B cell (primary cell): ENCODE measurements around the gene FAM53B. TPM values are rescaled to one million over a fixed set of nuclear protein-coding genes. Genes with fewer than 3 reads are reported as not detected.

Experiments
- ATAC-seq: fragments of 200-7000 bp; cut with Tn5 transposase; one replicate; pipeline ENCODE4 v1.10.0; 2021; ENCODE audit warnings: low read depth, mild to moderate bottlenecking, moderate number of reproducible peaks, moderate library complexity
- CTCF ChIA-PET: fragments of 350-600 bp; sonication (Branson Sonifier 250); formaldehyde crosslinking; loops from one replicate; lab custom pipeline; 2021; ENCODE audit warnings: antibody characterized with exemption, inconsistent platforms; lab: Charles Lee
- POLR2A ChIA-PET: fragments of 350-600 bp; sonication (Branson Sonifier 250); formaldehyde crosslinking; loops from one replicate; lab custom pipeline; 2021; ENCODE audit warnings: antibody characterized with exemption; lab: Charles Lee
- DNase-seq: peaks from one replicate; pipeline ENCODE4 v3.0.0; 2013
- H2AFZ ChIP-seq: 2 replicates; pipeline ENCODE4 v1.6.1; 2012; ENCODE audit warnings: mild to moderate bottlenecking, low read depth, low read length; ENCODE audit not compliant: insufficient read depth, poor library complexity, severe bottlenecking
- H3K27ac ChIP-seq, 2 donors: 1 replicate in 1 of 2; 2 replicates in 1 of 2; pipeline ENCODE4 v1.5.1; 2012 to 2013; ENCODE audit warnings: low read length in 2 of 2, mild to moderate bottlenecking in 2 of 2, moderate library complexity in 1 of 2
- H3K27me3 ChIP-seq, 4 experiments: fragments of 200-600 bp in 1 of 4; sonication (generic) in 1 of 4; replicated peaks in 1 of 4; 1 replicate in 2 of 4; 2 replicates in 2 of 4; pipeline versions ENCODE4 v1.6.1 to v1.7.0; 2013 to 2016; ENCODE audit warnings: low read length in 3 of 4, mild to moderate bottlenecking in 2 of 4, mixed read lengths in 1 of 4, moderate library complexity in 1 of 4; ENCODE audit not compliant: insufficient read depth in 4 of 4, control insufficient read depth in 3 of 4; ENCODE audit errors: control extremely low read depth in 1 of 4
- H3K36me3 ChIP-seq, 2 experiments: replicated peaks in 1 of 2; 1 replicate in 1 of 2; 2 replicates in 1 of 2; pipeline versions ENCODE4 v1.6.1 to v1.7.1; 2013; ENCODE audit warnings: low read length in 1 of 2; ENCODE audit not compliant: insufficient read depth in 2 of 2, control insufficient read depth in 1 of 2; ENCODE audit errors: control extremely low read depth in 1 of 2, extremely low read depth in 1 of 2
- H3K4me1 ChIP-seq, 2 donors: fragments of 200-600 bp in 1 of 2; sonication (generic) in 1 of 2; 1 replicate in 1 of 2; 2 replicates in 1 of 2; pipeline versions ENCODE4 v1.5.1 to v1.6.1; 2013 to 2017; ENCODE audit warnings: low read length in 2 of 2; ENCODE audit not compliant: control insufficient read depth in 2 of 2, insufficient read depth in 2 of 2
- H3K4me2 ChIP-seq: replicated peaks from 2 replicates; pipeline ENCODE3; 2012; ENCODE audit warnings: mild to moderate bottlenecking, low read depth, low read length; ENCODE audit not compliant: poor library complexity, severe bottlenecking
- H3K4me3 ChIP-seq, 5 experiments: fragments of 200-600 bp in 1 of 5; sonication (generic) in 1 of 5; 1 replicate in 3 of 5; 2 replicates in 2 of 5; pipeline versions ENCODE4 v1.5.1 to v1.7.0; 2011 to 2016; ENCODE audit warnings: low read length in 4 of 5, mild to moderate bottlenecking in 4 of 5, low read depth in 2 of 5, control low read depth in 1 of 5, moderate library complexity in 1 of 5; ENCODE audit not compliant: insufficient read depth in 1 of 5; ENCODE audit errors: control extremely low read depth in 1 of 5, extremely low read depth in 1 of 5
- H3K79me2 ChIP-seq: fragments of 200-600 bp; sonication (generic); one replicate; pipeline ENCODE4 v1.6.0; 2016; ENCODE audit warnings: low read length; ENCODE audit not compliant: control insufficient read depth, insufficient read depth
- H3K9ac ChIP-seq: fragments of 200-600 bp; sonication (generic); 2 replicates; pipeline ENCODE4 v1.6.1; 2017; ENCODE audit warnings: mild to moderate bottlenecking, low read length, moderate library complexity
- H3K9me3 ChIP-seq, 3 donors: one replicate each; pipeline versions ENCODE4 v1.6.1 to v1.7.1; 2013; ENCODE audit warnings: low read length in 2 of 3; ENCODE audit not compliant: control insufficient read depth in 2 of 3, insufficient read depth in 1 of 3; ENCODE audit errors: control extremely low read depth in 1 of 3
- H4K20me1 ChIP-seq: 2 replicates; pipeline ENCODE4 v1.6.0; 2012; ENCODE audit warnings: mild to moderate bottlenecking, low read length; ENCODE audit not compliant: insufficient read depth, control insufficient read depth, poor library complexity, severe bottlenecking
- H3K27ac Mint-ChIP-seq: one replicate; pipeline ENCODE4 v1.8.0; 2021; ENCODE audit warnings: mixed read lengths
- H3K27me3 Mint-ChIP-seq: one replicate; pipeline ENCODE4 v1.8.0; 2021; ENCODE audit warnings: mixed read lengths
- H3K4me1 Mint-ChIP-seq: one replicate; pipeline ENCODE4 v1.8.0; 2021; ENCODE audit warnings: mixed read lengths
- H3K4me3 Mint-ChIP-seq: one replicate; pipeline ENCODE4 v1.8.0; 2021; ENCODE audit warnings: mixed read lengths
- H3K9me3 Mint-ChIP-seq: one replicate; pipeline ENCODE4 v1.8.0; 2022; ENCODE audit warnings: mixed read lengths; ENCODE audit not compliant: insufficient read depth
- EZH2 ChIP-seq: IDR thresholded peaks from 2 replicates; pipeline ENCODE4 v1.6.1; 2012; ENCODE audit warnings: borderline replicate concordance, low read depth, mild to moderate bottlenecking, moderate library complexity, low read length; ENCODE audit not compliant: insufficient read depth, poor library complexity, severe bottlenecking
- WGBS: methylation state at CpG from one replicate; pipeline ENCODE4 v1.1.5; 2013; ENCODE audit warnings: missing lambda C conversion rate; ENCODE audit not compliant: insufficient coverage; 5-methylcytosine and 5-hydroxymethylcytosine counted together
- intact Hi-C: fragments of 100-400 bp; cut with micrococcal nuclease; formaldehyde crosslinking; loops from one replicate; pipeline ENCODE4 v1.10.0; 2022
- polyA plus RNA-seq: library from polyadenylated mRNA; depleted of rRNA; stranded (reverse); fragments of >200 nt; gene quantifications from 2 replicates; pipeline ENCODE4 v1.2.3, GENCODE V29; 2012
- total RNA-seq, 2 donors: library from RNA; stranded (reverse); fragments of 120-200 nt in 1 of 2; gene quantifications; 1 replicate in 1 of 2; 2 replicates in 1 of 2; pipeline versions ENCODE4 v1.2.3 to v1.2.4, GENCODE V29; 2013 to 2022
- TF ChIP-seq, protein P1 (sequence below): fragments of 200-600 bp; IDR thresholded peaks from one replicate; pipeline ENCODE4 v1.8.0; 2022; ENCODE audit warnings: antibody characterized with exemption, mild to moderate bottlenecking

Gene FAM53B
- total and polyA plus RNA-seq, 2 donors (not counting 1 experiment from before 2014, with no cell fraction given): 51.2 to 186 TPM

DNA sequence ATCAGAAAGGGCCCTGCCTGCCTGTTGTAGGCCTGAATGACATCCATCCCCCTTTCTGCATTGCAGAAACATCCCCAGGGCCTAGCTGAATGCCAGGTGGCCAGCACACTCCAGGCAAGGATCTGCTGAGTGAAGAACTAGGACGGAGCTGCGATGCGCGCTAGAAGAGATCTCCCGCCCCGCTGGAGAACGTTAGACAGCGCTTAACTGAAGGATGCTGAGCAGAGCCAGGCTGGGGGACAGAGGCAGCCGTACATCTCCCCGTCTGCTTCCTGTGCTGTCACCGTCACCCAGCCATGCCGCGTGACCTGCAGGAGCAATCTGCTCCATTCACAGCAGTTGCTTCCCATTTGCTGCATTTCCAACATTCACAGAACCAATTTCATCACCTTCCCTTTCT is 73.3 kb downstream of the FAM53B start:
- Mint-ChIP-seq H3K27me3 (no peaks in the 10 kb centered on the region), H3K9me3 (no peaks in the 10 kb centered on the region), H3K27ac (peak overlapping the region; percentile 74), H3K4me1 (peaks cover 70% of the 10 kb centered on the region), H3K4me3 (no peak overlapping the region)
- no peak overlapping the region for H3K4me3 ChIP-seq
- peak overlapping the region; percentile 28 for H3K4me2 ChIP-seq
- ChIA-PET CTCF (interaction anchor here (0.6 to 2.1 kb wide), 11 partner anchors 10 to 136 kb away, joined by 3 to 5 read pairs (median 3); no protein-coding TSS in a partner anchor), POLR2A (no interaction called here)
- peaks cover 0 to 97% of the 10 kb centered on the region in 2 experiments for H3K36me3 ChIP-seq
- peak overlapping the region; percentile 11 to 55 for H3K27ac ChIP-seq
- WGBS: 60% methylated on average over 13 of the region's 13 CpGs
- H3K9me3 ChIP-seq: no peaks in the 10 kb centered on the region
- TF ChIP-seq, protein P1, sequence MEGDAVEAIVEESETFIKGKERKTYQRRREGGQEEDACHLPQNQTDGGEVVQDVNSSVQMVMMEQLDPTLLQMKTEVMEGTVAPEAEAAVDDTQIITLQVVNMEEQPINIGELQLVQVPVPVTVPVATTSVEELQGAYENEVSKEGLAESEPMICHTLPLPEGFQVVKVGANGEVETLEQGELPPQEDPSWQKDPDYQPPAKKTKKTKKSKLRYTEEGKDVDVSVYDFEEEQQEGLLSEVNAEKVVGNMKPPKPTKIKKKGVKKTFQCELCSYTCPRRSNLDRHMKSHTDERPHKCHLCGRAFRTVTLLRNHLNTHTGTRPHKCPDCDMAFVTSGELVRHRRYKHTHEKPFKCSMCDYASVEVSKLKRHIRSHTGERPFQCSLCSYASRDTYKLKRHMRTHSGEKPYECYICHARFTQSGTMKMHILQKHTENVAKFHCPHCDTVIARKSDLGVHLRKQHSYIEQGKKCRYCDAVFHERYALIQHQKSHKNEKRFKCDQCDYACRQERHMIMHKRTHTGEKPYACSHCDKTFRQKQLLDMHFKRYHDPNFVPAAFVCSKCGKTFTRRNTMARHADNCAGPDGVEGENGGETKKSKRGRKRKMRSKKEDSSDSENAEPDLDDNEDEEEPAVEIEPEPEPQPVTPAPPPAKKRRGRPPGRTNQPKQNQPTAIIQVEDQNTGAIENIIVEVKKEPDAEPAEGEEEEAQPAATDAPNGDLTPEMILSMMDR: no peak
- TF ChIP-seq EZH2: no peak
- H3K4me1 ChIP-seq: peaks cover 27 to 76% of the 10 kb centered on the region in 2 donors
- H3K79me2 ChIP-seq: peaks cover 100% of the 10 kb centered on the region
- intact Hi-C loops: no loop called here
- H3K27me3 ChIP-seq: no peaks in the 10 kb centered on the region
- DNase-seq: no peak
- H3K9ac ChIP-seq: no peak overlapping the region
- no peak for ATAC-seq
- H4K20me1 ChIP-seq: peaks cover 100% of the 10 kb centered on the region
- H2AFZ ChIP-seq: no peak overlapping the region

DNA sequence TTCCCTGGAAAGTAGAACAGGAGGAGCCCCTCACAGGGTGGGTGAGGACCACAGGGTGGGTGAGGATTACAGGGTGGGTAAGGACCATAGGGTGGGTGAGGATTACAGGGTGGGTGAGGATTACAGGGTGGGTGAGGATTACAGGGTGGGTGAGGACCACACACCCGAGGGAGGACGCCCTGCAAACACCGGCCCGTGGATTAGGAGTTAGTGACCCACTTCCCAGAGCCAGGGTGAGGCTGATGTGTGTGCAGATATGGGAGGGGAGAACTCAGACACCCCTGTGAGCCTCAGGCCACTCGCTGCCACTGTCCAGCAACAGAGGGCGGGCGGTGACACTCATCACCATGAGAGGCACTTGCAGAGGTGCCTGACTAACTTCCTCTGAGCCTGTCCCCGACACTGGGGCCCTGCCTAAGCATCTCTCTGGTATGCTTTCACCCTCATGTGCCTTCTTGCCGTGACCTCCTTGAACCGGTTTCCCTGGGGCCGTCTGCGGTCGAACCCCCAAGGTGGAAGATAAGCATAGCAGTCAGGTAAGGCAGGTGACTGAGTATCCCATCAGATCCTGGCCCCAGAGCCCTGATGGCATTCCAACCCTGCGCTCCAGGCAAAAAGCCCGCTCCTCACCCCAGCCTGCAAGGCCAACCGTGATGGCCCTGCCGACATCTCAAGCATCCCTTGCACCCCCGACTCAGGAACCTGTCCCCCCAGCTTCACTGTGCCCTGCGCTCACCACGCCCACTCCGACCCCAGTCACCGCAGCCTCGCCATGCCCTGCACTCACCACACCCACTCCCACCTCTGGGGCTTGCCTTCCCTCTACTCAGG is 74.1 kb downstream of the FAM53B start:
- H3K27me3 ChIP-seq: no peaks in the 10 kb centered on the region
- H4K20me1 ChIP-seq: peaks cover 100% of the 10 kb centered on the region
- no peak overlapping the region for H3K9ac ChIP-seq
- peak overlapping the region; percentile 11 to 55 for H3K27ac ChIP-seq
- no peak overlapping the region for H3K4me3 Mint-ChIP-seq
- peaks cover 100% of the 10 kb centered on the region for H3K79me2 ChIP-seq
- H3K27ac Mint-ChIP-seq: peak overlapping the region; percentile 74
- no peak for DNase-seq
- H3K27me3 Mint-ChIP-seq: no peaks in the 10 kb centered on the region
- TF ChIP-seq, protein P1: no peak
- TF ChIP-seq EZH2: no peak
- POLR2A ChIA-PET: no interaction called here
- no peak overlapping the region for H3K4me2 ChIP-seq
- no peak for ATAC-seq
- H2AFZ ChIP-seq: no peak overlapping the region
- no peaks in the 10 kb centered on the region for H3K9me3 Mint-ChIP-seq
- H3K9me3 ChIP-seq: no peaks in the 10 kb centered on the region
- CTCF ChIA-PET: interaction anchor here (0.6 to 1.6 kb wide), 4 partner anchors 10 to 70 kb away, joined by 3 to 4 read pairs (median 4); no protein-coding TSS in a partner anchor
- no peak overlapping the region for H3K4me3 ChIP-seq
- H3K4me1 ChIP-seq: peaks cover 26 to 68% of the 10 kb centered on the region in 2 donors
- peaks cover 0 to 97% of the 10 kb centered on the region in 2 experiments for H3K36me3 ChIP-seq
- H3K4me1 Mint-ChIP-seq: peaks cover 67% of the 10 kb centered on the region
- intact Hi-C loops: no loop called here
- 98% methylated on average over 21 of the region's 23 CpGs for whole genome bisulfite sequencing
